Pancreas (tissue), 10 donors: ENCODE data around the gene FAM204A. TPM values are rescaled to one million over a fixed set of nuclear protein-coding genes. Genes with fewer than 3 reads are reported as not detected.

Source experiments
- ATAC-seq, 4 donors: fragments of 200-7000 bp; cut with Tn5 transposase; one replicate each; pipeline versions ENCODE4 v1.8.0 to v1.9.1; 2020; ENCODE audit warnings: mild to moderate bottlenecking in 4 of 4, moderate library complexity in 4 of 4
- DNase-seq, 6 donors: peaks; one replicate each; pipeline ENCODE4 v3.0.0-alpha.2; 2020
- FAIRE-seq: peaks from 2 replicates; lab custom pipeline; 2012; peaks lifted over from hg19 to GRCh38; lab: Jason Lieb, UNC
- H3K27ac ChIP-seq, 4 donors: fragments of 200-600 bp; sonication (generic); 1 replicate in 3 of 4; 2 replicates in 1 of 4; pipeline versions ENCODE4 v1.5.0 to v1.8.0; 2020
- H3K27me3 ChIP-seq, 4 donors: fragments of 200-600 bp; one replicate each; pipeline ENCODE4 v1.8.0; 2021
- H3K36me3 ChIP-seq, 3 donors: fragments of 200-600 bp; sonication (generic) in 1 of 3; one replicate each; pipeline versions ENCODE4 v1.5.0 to v1.8.0; 2020 to 2021
- H3K4me1 ChIP-seq, 3 donors: fragments of 200-600 bp; one replicate each; pipeline ENCODE4 v1.8.0; 2021
- H3K4me3 ChIP-seq, 4 donors: fragments of 200-600 bp; sonication (generic) in 2 of 4; one replicate each; pipeline versions ENCODE4 v1.5.0 to v1.8.0; 2020 to 2021
- H3K9me3 ChIP-seq, 4 donors: fragments of 200-600 bp; one replicate each; pipeline ENCODE4 v1.8.0; 2021
- CTCF ChIP-seq, 4 donors: fragments of 200-600 bp; sonication (generic) in 3 of 4; IDR thresholded peaks; one replicate each; pipeline versions ENCODE4 v1.5.0 to v1.8.0; 2021; ENCODE audit warnings: antibody characterized with exemption in 4 of 4
- WGBS, 2 donors: extraction: QIAGEN DNeasy Blood & Tissue Kit; methylation state at CpG; one replicate each; pipeline ENCODE4 v1.1.7; 2013; 5-methylcytosine and 5-hydroxymethylcytosine counted together
- intact Hi-C, 3 donors: fragments of 100-400 bp; cut with DNase I; formaldehyde crosslinking; loops; one replicate each; pipeline versions ENCODE4 v1.11.1 to v1.14.2; 2022
- polyA plus RNA-seq, 2 donors: library from polyadenylated mRNA; stranded (reverse); fragments of 200-250 nt; gene quantifications; one replicate each; pipeline ENCODE4 v1.2.3, GENCODE V29; 2013
- total RNA-seq, 6 donors: library from RNA; stranded (reverse); fragmentation: NEBNext Ultra II Directional in 4 of 6; extraction: Animal tissue kit (Norgen Biotek cat#: 25700) in 4 of 6; gene quantifications; one replicate each; pipeline versions ENCODE4 v1.2.1 to v1.2.4, GENCODE V29; 2021 to 2023
- donor health status: healthy with polysubstance abuse.
- donor health status: DM: no; HTN: no; CAD: no; lungs with moderate emphysema.
- donor health status: DM: no; HTN: no; CAD: no.
- donor health status: control.
- donor health status: control.
- donor health status: Bipolar disorder and iron deficiency.
- donor health status: DM: yes; HTN: yes; CAD: no.
- donor health status: DM: no; HTN: no; CAD: no.
- donor health status: DM: no; HTN: no; CAD: no.
- donor health status: DM: yes; HTN: yes; CAD: no.

The FAM204A gene
- total and polyA plus RNA-seq, 8 donors: 14.4 to 37.2 (median 27.5) TPM

GRCh38 chr10:118286051-118286838, 55.9 kb downstream of the FAM204A start:
- Histone ChIP-seq H3K4me3 (no peak overlapping the region), H3K9me3 (no peaks in the 10 kb centered on the region), H3K27me3 (no peaks in the 10 kb centered on the region), H3K27ac (no peak overlapping the region), H3K36me3 (no peaks in the 10 kb centered on the region), H3K4me1 (no peaks in the 10 kb centered on the region)
- intact Hi-C loops: no loop called here
- no peak for TF ChIP-seq CTCF (IDR thresholded peaks at IDR 0.05)
- 57 to 58% methylated on average over 17 of the region's 17 CpGs for WGBS, 2 donors
- FAIRE-seq (no peak), ATAC-seq (no peak), DNase-seq (no peak)

- WGBS, 2 donors: 98 to 100% methylated on average over 1 of the region's 1 CpG
- intact Hi-C loops: no loop called here
- no peak for FAIRE-seq
- Histone ChIP-seq H3K27ac (no peak overlapping the region), H3K4me1 (no peaks in the 10 kb centered on the region), H3K9me3 (no peaks in the 10 kb centered on the region), H3K36me3 (no peaks in the 10 kb centered on the region), H3K27me3 (no peaks in the 10 kb centered on the region), H3K4me3 (no peak overlapping the region)
- no peak for DNase-seq
- ATAC-seq: no peak
- TF ChIP-seq CTCF (IDR thresholded peaks at IDR 0.05): no peak
Observed at GRCh38 chr10:118282670-118283069, 59.5 kb downstream of the FAM204A start.

- no peak for FAIRE-seq
- no peaks in the 10 kb centered on the region for H3K27me3 ChIP-seq
- no peak for TF ChIP-seq CTCF (IDR thresholded peaks at IDR 0.05)
- DNase-seq: no peak
- no peaks in the 10 kb centered on the region for H3K36me3 ChIP-seq
- H3K27ac ChIP-seq: no peak overlapping the region
- intact Hi-C loops: no loop called here
- H3K4me3 ChIP-seq: no peak overlapping the region
- H3K9me3 ChIP-seq: no peaks in the 10 kb centered on the region
- H3K4me1 ChIP-seq: no peaks in the 10 kb centered on the region
- no peak for ATAC-seq
Observed at GRCh38 chr10:118278649-118279048, 63.5 kb downstream of the FAM204A start.

GRCh38 chr10:118277871-118278270, 64.3 kb downstream of the FAM204A start:
- ATAC-seq (no peak), DNase-seq (no peak), FAIRE-seq (no peak)
- H3K4me1 ChIP-seq: no peaks in the 10 kb centered on the region
- TF ChIP-seq CTCF (IDR thresholded peaks at IDR 0.05): no peak
- H3K9me3 ChIP-seq: no peaks in the 10 kb centered on the region
- no peaks in the 10 kb centered on the region for H3K36me3 ChIP-seq
- intact Hi-C loops: no loop called here
- no peak overlapping the region for H3K4me3 ChIP-seq
- peaks cover 0 to 4% (median 0%) of the 10 kb centered on the region in 4 donors for H3K27me3 ChIP-seq
- 82 to 94% methylated on average over 2 of the region's 2 CpGs for WGBS, 2 donors
- no peak overlapping the region for H3K27ac ChIP-seq

- intact Hi-C loops: no loop called here
- H3K36me3 ChIP-seq: no peaks in the 10 kb centered on the region
- no peak for ATAC-seq
- peaks cover 0 to 3% (median 0%) of the 10 kb centered on the region in 3 donors for H3K4me1 ChIP-seq
- no peak for FAIRE-seq
- H3K9me3 ChIP-seq: no peaks in the 10 kb centered on the region
- no peak overlapping the region for H3K4me3 ChIP-seq
- TF ChIP-seq CTCF (IDR thresholded peaks at IDR 0.05): no peak
- no peak for DNase-seq
- 70 to 74% methylated on average over 2 of the region's 2 CpGs for WGBS, 2 donors
- H3K27me3 ChIP-seq: peaks cover 0 to 5% (median 0%) of the 10 kb centered on the region in 4 donors
- no peak overlapping the region for H3K27ac ChIP-seq
Observed at GRCh38 chr10:118276727-118277126, 65.4 kb downstream of the FAM204A start.
